Measurements from ENCODE around the gene SHISA8. TPM values are rescaled to one million over a fixed set of nuclear protein-coding genes. Genes with fewer than 3 reads are reported as not detected.
"Not testable (repeated sequence)": the region's sequence is repeated elsewhere in the genome, so short reads cannot be mapped to it uniquely, and the experiment has no call there.

SHISA8 gene
- total RNA-seq, 1 donor from 2014 or later: not detected

- no peaks in the 10 kb centered on the region for H3K9me3 Mint-ChIP-seq (ENCODE audit: low read depth)
- TF ChIP-seq, protein P1, sequence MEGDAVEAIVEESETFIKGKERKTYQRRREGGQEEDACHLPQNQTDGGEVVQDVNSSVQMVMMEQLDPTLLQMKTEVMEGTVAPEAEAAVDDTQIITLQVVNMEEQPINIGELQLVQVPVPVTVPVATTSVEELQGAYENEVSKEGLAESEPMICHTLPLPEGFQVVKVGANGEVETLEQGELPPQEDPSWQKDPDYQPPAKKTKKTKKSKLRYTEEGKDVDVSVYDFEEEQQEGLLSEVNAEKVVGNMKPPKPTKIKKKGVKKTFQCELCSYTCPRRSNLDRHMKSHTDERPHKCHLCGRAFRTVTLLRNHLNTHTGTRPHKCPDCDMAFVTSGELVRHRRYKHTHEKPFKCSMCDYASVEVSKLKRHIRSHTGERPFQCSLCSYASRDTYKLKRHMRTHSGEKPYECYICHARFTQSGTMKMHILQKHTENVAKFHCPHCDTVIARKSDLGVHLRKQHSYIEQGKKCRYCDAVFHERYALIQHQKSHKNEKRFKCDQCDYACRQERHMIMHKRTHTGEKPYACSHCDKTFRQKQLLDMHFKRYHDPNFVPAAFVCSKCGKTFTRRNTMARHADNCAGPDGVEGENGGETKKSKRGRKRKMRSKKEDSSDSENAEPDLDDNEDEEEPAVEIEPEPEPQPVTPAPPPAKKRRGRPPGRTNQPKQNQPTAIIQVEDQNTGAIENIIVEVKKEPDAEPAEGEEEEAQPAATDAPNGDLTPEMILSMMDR (IDR thresholded peaks at IDR 0.05): no peak
- H3K36me3 Mint-ChIP-seq (ENCODE audit: low read depth): no peaks in the 10 kb centered on the region
- H3K27ac Mint-ChIP-seq (ENCODE audit: unreplicated experiment): no peak within 1 kb of the TSS
- no peak within 1 kb of the TSS for H3K4me3 Mint-ChIP-seq (ENCODE audit: unreplicated experiment)
- no peak for DNase-seq (ENCODE audit: low spot score)
- H3K27me3 Mint-ChIP-seq (ENCODE audit: low read depth): no peaks in the 10 kb centered on the region
- no peaks in the 10 kb centered on the region for H3K4me1 Mint-ChIP-seq (ENCODE audit: low read depth)
These were observed 37.1 kb upstream of the SHISA8 start, which contains the start of gene SMIM45 for GRCh38 chr22:41951898-41952474. Gene SMIM45 (plus strand): TSS chr22:41952150.

GRCh38 chr22:41949297-41949965, 34.6 kb upstream of the SHISA8 start:
- TF ChIP-seq, protein P1 (IDR thresholded peaks at IDR 0.05): no peak

GRCh38 chr22:41948928-41949296, 34.0 kb upstream of the SHISA8 start:
- H3K9me3 Mint-ChIP-seq (ENCODE audit: low read depth): not testable (repeated sequence)

More at GRCh38 chr22:41949297-41949965, 34.6 kb upstream of the SHISA8 start:
- no peak for DNase-seq (ENCODE audit: low spot score)
- H3K27me3 Mint-ChIP-seq (ENCODE audit: low read depth): no peaks in the 10 kb centered on the region
- H3K9me3 Mint-ChIP-seq (ENCODE audit: low read depth): no peaks in the 10 kb centered on the region
- no peaks in the 10 kb centered on the region for H3K36me3 Mint-ChIP-seq (ENCODE audit: low read depth)
- H3K4me3 Mint-ChIP-seq (ENCODE audit: unreplicated experiment): no peak overlapping the region
- H3K4me1 Mint-ChIP-seq (ENCODE audit: low read depth): peaks cover 8% of the 10 kb centered on the region
- no peak overlapping the region for H3K27ac Mint-ChIP-seq (ENCODE audit: unreplicated experiment)

GRCh38 chr22:41948142-41948541, 33.3 kb upstream of the SHISA8 start:
- Mint-ChIP-seq H3K27ac (ENCODE audit: unreplicated experiment) (no peak overlapping the region), H3K4me1 (ENCODE audit: low read depth) (peaks cover 8% of the 10 kb centered on the region), H3K27me3 (ENCODE audit: low read depth) (no peaks in the 10 kb centered on the region), H3K36me3 (ENCODE audit: low read depth) (no peaks in the 10 kb centered on the region), H3K9me3 (ENCODE audit: low read depth) (no peaks in the 10 kb centered on the region), H3K4me3 (ENCODE audit: unreplicated experiment) (no peak overlapping the region)
- DNase-seq (ENCODE audit: low spot score): no peak
- TF ChIP-seq, protein P1 (IDR thresholded peaks at IDR 0.05): no peak

More at GRCh38 chr22:41948928-41949296, 34.0 kb upstream of the SHISA8 start:
- H3K4me1 Mint-ChIP-seq (ENCODE audit: low read depth); H3K36me3 Mint-ChIP-seq (ENCODE audit: low read depth); H3K27me3 Mint-ChIP-seq (ENCODE audit: low read depth); H3K27ac Mint-ChIP-seq (ENCODE audit: unreplicated experiment); DNase-seq (ENCODE audit: low spot score); H3K4me3 Mint-ChIP-seq (ENCODE audit: unreplicated experiment): not testable (repeated sequence)

DNA sequence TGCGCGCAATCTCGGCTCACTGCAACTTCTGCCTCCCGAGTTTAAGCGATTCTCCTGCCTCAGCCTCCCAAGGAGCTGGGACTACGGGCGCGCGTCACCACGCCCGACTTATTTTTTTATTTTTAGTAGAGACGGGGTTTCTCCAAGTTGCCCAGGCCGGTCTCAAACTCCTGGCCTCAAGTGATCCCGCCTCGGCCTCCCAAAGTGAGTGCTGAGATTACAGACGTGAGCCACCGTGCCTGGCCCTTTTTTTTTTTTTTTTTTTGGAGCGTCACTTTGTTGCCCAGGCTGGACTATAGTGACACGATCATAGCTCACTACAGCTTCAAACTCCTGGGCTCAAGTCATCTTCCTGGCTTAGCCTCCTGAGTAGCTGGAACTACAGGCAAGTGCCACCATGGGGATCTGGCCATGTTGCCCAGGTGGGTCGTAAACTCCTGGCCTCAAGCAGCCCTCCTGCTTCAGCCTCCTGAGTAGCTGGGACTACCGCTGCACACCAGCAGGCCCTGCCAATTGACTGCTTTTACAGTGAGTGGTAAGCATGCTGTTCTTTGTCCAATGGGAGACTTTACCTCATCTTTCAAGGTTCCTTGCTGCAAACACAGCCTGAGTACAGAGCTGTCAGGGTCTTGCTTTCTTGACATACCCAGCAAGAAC, 32.7 kb upstream of the SHISA8 start:
- Mint-ChIP-seq H3K4me3 (ENCODE audit: unreplicated experiment) (peak overlapping the region; percentile 82), H3K9me3 (ENCODE audit: low read depth) (no peaks in the 10 kb centered on the region), H3K27ac (ENCODE audit: unreplicated experiment) (no peak overlapping the region), H3K27me3 (ENCODE audit: low read depth) (no peaks in the 10 kb centered on the region), H3K4me1 (ENCODE audit: low read depth) (peaks cover 8% of the 10 kb centered on the region), H3K36me3 (ENCODE audit: low read depth) (no peaks in the 10 kb centered on the region)
- TF ChIP-seq, protein P1 (IDR thresholded peaks at IDR 0.05): no peak
- DNase-seq (ENCODE audit: low spot score): no peak
